Kidney glomerular epithelial cell (primary cell): ENCODE measurements around the gene DIP2B.

Source experiments
- DNase-seq: peaks from one replicate; lab custom pipeline; 2025; lab: John Stamatoyannopoulos, UW

DIP2B gene

DNA sequence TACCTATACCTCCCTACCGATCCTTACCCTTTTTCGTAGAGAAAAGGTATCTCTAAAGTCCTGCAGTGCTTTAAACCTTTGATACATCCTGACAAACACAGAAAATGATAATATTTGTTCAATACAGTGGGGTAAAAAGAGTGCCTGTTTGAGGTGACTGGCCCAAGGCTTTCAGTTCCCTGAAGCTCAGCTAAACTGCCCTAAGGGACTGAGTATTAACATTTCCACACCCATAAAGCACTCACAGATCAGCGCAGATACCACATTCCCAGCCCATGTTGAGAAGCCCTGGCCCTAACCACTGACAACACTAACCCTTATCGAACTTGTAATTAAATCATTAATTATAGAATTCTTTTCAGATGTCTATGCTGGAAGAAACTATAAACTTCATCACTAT is 108.7 kb downstream of the DIP2B start:
- DNase-seq: no peak

DNA sequence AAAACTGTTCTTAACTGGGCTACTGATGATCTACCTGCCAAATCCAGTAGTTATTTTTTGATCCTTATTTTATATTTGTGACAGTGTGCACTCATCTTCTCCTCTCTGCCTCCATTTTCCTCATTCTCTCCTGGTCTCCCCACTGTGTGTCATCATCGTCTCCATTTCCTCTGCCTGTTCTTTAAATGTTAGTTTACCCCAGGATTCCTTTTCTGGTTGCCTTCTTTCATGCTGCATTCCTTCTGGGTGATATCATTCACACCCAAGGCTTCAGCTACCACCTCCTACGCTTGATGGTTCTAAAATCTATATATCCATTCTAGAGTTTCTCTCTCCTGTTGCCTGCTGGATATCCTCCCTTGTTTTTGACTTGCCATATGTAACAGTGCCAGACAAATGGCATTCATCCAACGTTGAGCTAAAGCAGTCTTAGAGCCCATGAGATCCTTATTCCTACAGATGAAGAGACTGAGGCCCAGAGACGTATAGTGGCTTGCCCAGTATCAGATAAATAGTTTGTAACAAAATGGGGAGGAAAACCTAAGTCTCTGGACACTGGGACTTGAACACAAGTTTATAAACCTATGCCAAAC is 109.5 kb downstream of the DIP2B start:
- peak; percentile 48 for DNase-seq

DNA sequence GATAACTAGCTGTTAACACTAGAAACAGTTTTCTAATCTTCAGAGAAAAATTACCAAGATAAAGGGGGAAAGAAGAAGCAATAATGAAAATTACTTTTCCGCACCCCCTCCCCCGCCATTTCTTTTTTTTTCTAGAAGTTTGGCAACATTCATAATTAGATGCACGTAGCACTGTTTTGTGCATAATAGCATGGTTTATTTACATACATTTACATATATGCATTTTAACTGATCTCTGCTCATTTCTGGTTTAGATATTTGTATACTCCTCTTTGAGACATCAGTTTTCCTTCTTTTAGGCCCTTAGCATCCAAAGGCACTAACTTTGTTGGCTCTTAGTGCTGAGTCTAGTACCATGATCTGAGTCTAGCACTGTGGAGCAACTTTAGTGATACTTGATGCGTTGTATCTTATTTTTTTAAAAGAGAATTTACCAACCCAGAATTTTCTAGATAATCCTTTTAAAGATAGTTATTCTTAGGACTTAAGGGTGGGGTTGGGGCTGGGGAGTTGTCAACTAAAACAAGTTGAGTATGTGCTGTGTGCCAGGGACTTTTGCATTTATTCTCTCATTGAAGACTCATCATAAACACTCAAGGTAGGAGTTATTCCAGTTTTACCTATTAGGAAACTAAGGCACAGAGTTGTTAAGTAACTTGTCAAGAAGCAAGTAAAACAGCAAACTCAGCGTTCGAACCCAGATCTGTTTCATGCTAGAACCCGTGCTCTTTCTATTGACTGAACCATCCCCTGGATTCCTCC is 110.5 kb downstream of the DIP2B start:
- no peak for DNase-seq

DNA sequence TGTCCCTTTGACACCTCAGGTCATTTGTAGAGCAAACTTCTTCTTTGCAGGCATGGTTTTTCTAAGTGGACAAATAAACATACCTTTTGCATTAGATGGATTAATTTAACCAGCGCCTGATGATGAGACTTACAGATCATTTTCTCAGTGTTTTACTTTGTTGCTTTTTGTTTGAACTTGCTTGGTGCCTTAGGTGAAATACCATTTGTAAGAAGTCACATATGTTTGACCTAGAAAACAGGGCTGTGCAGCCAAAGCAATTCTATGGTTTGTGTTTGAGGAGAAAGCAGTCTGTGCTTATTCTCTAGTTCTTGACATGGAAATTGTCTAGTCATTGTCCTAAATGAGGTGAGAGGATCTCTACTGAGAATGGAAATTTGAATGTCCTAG is 111.1 kb downstream of the DIP2B start:
- DNase-seq: no peak

DNA sequence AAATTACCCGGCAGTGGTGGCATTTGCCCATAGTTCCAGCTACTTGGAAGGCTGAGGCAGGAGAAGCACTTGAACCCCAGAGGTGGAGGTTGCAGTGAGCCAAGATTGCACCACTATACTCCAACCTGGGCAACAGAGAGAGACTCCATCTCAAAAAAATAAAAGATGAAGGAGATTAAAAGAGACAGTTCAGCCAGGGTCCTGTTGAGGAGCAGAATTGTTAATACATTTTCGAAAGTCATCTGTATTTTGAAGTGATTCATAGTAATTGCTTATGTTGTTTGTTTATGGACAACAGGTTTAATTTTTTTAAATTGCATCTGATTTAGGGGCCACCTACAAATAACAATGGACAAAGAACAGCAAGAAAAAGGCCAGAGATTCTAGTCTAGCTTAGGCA is 112.9 kb downstream of the DIP2B start:
- no peak for DNase-seq

DNA sequence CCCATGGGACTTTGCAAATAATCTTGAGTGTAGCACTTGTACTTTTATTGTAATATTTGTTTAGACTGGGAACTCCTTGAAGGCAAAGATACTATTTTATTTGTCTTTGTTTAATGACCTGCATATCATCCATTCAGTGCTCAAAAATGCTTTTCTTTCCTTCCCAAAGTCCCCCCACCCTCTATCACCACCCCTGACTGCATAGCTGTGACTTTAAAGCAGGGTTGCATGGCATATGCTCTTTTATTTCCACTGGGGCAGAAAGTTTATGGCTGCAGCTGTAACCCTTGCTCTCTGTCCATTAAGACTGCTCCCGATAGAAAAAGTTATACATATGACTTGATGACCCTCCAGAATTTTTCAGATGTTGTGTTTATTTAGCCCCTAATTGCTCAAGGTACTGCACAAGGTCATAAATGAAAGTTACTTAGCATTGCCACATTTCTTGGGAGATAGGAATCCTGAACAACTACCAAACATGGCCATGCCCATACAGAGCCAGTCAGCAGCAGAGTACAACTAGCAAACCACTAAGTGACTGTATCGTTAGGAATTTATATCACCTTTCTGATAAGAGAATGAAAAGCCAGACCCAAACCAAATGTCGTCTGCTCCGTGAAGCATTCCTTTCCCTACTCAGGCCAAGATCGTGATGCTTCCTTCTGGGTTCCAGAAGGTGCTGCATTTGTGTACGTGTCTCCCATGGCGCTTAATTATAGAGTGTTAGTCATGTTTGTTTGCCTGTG is 114.3 kb downstream of the DIP2B start:
- peak; percentile 81 for DNase-seq

DNA sequence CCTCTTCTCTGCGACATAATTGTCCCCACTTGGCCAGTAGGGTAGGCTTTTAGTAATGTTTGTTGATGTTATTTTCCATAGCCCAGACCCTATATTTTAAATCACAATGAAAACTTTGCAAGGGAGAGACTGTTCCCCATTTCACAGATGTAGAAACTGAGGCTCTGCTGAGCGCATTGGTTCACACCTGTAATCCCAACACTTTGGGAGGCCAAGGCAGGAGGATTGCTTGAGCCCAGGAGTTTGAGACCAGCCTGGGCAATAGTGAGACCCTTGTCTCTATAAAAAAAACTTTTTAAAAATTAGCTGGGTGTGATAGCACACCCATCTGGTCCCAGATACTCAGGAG is 114.8 kb downstream of the DIP2B start:
- no peak for DNase-seq

DNA sequence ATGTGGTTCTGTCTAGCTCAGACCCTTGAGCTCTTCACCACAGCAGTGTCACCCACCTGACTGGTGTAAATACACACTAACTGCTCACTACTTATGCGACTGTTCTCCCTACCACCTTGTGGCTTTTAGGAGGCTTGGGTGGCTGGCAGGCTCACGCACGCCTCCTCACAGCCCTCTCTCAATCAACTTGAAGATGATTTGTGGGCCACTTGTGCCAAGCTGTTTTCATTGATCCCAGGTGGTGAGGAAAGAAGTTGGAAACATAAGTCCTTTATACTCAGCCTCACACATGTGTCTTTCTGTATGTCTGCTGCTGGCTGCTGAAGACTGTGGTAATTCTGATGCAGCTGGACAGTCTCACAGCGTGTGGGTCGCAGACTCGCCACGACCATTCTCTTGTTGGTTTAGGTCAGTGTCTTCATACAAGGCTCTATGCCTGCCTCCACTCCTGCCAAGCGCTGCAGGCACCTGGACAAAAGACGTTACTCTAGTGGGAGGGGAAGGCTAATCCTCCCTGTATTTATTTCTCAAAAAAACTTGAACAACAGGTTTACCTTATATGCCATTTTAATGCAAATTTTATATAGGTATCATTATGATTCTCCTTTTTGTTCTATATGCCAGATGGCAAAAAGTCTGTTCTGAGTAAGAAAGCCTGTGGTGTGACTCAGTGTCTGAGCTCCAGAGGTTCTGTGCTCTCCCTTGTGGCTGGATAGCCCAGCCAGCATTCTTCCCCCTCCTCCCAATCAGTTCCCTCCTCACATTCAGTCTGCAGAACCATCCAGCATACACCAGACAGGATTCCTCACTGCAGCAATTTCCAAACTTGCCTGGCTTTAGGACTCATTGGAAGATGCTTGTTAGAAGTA is 115.6 kb downstream of the DIP2B start:
- peak; percentile 78 for DNase-seq

DNA sequence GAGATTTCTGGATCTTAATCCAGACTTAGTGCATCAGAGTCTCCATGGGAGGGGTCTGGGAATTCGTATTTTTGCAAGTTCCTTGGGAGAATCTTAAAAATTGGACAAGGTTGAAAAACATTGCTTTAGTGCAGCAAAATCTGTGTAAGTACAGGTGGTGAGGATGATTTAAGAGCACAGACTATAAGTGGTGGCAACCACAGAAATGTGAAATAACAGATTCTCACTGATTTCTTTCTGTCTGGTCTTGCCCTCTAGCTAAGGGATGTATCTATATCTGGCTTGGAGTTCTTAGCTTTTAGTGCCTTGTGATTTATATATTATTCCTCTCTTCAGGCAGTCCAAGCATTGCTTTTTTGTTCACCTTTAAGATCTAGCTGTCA is 116.2 kb downstream of the DIP2B start:
- DNase-seq: no peak

DNA sequence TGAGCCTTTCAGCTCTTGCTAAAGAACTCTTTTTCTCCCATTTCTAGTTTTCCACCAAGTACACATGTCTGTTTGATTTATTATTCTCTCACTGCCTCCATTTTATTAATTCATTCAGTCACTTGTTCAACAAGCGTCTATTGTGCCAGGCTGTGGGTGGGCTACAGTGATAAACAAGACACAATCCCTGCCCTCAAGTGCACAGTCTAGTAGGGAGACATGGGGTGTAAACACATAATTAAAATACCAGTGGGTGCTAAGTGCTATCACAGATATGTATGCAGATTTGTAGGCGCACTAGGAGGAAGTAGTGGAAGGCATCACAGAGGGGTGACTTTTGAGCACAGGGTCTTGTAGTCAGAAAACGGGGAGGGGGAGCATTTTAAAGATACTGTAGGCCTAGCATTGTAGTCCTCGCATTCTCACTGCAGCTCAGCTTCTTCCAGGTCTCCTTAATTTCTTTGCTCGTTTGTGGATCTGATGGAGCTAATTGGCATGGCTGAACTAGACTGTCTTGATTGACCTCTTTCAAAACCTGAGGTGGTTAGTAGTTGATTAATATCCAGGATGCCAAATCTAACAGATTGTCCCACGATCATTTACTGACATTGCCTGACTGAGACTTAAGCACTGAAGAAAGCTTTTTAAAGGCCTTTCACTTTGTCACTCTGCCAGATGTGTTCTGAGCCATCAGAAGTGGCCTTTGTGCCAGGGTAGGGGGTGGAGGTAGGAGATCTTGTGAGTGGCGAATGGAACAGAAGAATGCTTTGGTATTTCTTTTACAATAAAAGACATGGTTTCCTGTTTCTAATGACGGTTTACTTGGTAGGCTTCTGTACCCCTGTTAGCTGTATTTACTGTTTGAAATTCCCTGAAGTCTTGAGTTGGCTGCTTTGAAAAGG is 116.9 kb downstream of the DIP2B start:
- no peak for DNase-seq

DNA sequence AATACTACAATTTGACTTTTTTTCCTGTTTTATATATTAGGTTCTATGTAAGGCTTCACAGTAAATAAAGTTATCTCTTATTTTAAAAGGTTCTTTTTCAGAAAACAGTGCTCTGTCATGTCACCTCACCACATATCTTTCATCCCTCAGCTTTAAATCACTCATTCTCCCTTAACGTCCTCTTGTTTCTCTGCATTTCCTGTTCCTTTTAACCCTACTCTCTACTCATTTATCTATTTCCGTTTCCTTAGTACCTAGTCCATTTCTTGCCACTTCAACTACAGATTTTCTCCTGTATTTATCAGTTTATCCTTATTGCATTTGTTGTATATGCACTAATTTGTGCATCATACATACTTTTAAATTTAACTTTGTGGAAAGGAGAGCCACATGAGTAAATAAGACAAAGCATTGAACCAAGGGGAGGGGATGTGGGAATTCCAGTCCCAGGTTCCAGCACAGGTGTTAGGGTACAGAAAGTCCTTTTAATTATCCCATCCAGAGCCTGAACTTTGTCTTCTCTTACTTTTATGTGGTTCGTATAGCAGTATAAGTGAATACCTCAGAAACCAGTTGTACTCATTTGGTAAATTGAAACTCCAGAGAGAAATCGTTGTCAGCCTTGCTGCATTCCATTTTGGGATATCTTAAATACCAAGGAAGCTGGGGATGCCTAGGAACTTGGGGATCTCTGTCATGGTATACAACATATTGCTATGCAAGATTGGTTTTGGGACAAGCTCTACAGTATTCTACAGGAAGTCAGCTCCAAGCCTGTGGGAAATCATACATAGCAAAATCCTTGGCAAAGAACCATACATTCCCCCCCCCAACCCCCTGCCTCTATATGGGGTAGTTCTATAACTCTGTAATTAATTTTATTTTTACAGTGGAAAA is 120.5 kb downstream of the DIP2B start:
- no peak for DNase-seq

DNA sequence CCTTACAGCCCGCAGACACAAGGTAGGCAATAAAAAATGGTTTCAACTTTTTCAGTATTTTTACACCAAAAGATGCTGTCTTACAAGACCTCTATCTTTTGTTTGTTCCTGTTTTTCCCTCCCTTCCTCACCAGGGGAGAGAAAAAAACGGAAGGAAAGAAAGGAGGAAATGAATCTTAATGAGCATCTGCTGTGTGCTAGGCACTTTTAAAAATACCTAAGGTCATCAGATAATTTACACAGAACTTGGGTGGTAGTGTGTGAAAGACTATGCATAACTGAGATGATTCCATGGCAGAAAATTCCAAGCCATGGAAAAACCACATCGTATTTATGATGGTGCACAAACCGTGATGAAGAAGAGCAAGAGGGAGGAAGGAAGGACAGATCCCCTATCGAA is 121.2 kb downstream of the DIP2B start:
- no peak for DNase-seq

DNA sequence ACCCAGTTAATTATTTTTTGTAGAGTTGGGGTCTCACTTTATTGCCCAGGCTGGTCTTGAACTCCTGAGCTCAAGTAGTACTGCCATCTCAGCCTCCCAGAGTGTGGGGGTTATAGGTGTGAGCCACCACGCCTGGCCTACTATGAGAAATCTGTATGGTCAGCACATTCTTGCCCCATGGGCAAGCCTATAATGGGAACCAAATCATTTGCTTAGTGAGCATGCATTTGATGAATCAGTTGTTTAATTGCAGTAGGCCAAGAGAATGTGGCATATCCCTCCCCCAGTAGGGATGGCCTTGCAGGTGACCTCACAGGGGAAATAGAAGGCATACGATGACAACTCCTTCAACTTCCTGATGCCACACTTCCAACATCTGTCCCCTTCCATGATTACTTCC is 122.7 kb downstream of the DIP2B start:
- no peak for DNase-seq

DNA sequence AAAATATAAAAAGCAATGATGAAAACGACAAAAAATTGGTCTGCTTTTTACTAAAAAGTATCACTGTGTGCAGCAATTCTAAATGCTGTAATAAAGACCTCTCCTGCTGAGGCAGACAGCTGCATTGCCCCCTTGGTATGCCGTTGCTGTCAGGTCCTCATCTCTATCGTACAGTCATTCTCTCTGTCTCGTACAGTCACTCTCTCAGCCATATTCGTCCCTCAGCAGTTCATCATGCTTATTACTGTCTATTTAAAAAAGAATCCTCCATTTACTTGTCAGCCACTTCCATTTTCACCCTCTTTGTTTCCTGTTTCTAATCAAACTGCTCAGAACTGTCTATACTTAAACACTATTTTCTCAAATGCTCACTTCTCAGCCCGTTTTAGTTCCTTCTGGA is 123.6 kb downstream of the DIP2B start:
- DNase-seq: no peak

DNA sequence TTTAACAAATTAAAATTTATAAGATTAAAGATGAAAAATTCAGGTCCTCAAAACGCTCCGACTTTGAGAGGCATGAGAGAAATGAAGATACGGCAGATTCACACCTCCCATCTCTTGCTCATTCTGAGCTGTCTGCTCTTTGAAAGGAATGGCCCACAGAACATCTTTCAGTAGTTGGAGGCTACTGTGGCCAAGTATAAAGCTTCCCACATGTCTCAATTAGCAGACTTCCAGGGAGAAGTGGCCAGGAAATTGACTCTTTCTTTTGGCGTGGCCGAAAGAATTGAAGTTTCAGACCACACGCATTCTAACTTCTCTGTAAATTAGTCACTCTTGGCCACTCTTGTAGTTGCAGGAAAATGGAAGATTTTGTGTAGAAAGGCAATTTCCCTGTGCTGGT is 129.2 kb downstream of the DIP2B start:
- DNase-seq: no peak

DNA sequence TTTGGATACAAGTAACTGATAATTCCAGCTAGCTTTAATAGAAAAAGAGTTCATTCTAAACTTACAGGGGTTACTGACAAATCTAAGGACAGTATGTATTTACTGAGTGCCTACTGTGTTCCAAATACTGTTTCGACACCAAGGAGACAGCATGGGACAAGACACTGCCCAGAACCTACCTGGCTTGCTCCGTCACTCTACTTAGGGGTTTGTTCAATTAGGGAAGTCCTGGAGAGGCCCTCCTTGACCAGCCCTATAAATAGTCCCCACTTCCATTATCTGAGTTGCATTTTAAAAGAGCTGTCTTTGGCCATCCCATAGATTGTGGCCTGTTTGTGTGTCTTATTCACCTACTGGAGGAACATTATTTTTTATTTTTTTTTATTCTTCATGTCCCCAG is 129.6 kb downstream of the DIP2B start:
- no peak for DNase-seq

DNA sequence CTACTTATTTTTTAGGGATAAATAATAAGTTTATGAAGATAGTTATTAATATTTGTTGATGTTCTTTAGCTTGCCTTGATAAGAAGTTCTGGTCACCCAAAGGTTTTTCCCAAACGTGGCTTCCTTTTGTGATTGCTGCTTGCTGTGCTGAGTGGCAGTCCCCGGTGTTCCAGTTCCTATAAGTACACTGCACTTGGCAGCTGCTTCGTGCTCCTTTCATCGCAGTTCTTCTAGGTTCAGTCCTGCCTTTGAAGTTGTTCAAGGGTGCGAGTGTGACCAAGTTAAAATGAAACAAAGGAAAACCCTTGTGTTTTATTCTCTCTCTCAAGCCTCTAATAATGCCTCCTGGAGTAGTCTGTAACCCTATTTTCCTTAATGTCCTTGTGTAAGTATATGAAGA is 130.6 kb downstream of the DIP2B start:
- no peak for DNase-seq

DNA sequence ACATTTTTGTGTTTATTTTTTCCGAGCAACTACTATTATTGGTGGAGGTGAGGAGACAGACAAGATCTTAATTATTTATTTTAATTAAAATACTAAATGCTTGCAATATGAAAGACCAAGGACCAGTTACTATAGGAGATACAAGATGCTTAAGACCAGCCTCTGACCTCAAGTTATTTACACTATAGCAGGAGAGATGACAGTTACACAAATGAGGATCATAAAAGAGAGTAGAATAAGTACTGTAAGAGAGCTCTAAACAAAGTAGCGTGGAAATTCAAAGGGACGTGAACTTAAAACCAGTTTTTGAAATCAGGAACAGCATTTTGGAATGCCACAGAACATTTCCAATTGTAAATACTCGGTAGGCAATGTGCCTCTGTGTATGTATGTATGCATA is 131.1 kb downstream of the DIP2B start:
- no peak for DNase-seq

DNA sequence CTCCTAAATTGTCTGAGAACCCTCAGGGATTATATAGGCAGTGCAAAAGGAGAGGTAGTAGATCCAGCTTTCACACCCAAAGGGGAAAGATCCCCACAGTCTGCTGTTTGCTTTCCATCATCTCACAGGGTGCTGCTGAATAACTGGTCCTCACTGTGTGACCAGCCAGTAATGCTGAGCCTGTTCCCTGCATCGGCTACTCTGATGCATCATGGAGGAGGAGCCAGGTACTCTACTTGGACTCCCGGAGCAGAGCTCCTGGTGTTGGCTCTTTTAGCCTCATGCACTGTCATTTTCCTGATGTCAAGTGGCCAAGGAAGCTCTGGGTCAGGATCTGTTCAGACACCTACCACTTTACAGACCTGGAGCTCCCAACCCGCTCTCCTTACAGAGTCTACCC is 131.7 kb downstream of the DIP2B start:
- DNase-seq: no peak

DNA sequence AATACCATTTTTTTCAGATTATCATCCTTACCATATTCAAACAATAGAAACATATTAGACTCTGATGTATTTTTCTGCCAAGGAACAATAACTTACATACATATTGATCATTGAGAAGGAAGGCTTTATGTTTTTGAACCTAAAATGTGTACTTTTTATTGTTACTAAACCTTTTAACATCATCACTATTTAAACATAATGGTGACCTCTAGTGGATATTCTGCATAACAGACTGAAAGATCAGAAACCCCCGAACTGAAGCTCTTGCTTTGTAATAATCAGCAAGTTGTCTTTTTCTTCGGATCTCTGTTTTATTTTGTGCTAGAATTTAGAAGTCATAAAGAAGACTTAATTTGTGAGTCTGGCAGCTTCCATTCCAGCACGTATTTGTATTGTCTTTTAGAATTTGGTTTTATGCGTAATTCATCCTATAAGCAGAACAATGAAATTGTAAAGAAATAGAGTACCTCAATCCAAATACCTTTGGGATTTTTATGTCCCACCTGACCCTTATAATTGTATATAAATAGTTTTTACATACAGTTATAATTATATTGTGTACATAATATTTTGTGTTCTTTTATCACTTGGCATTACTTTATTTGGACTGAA is 133.2 kb downstream of the DIP2B start:
- peak; percentile 46 for DNase-seq
